Nephron progenitor cell (in vitro differentiated cells): Measurements from ENCODE around the gene GPR160.

Experiments
- DNase-seq: peaks from one replicate; pipeline ENCODE4 v3.0.0; 2021
- H3K27ac Mint-ChIP-seq: 2 replicates; pipeline ENCODE4 v1.8.0; 2021; ENCODE audit warnings: mild to moderate bottlenecking, moderate library complexity, mixed read lengths
- H3K27me3 Mint-ChIP-seq: 2 replicates; pipeline ENCODE4 v1.8.0; 2021; ENCODE audit warnings: mild to moderate bottlenecking, low read depth, mixed read lengths; ENCODE audit not compliant: poor library complexity
- H3K36me3 Mint-ChIP-seq: 2 replicates; pipeline ENCODE4 v1.8.0; 2021; ENCODE audit warnings: low read depth, mixed read lengths
- H3K4me1 Mint-ChIP-seq: 2 replicates; pipeline ENCODE4 v1.8.0; 2021; ENCODE audit warnings: mixed read lengths
- H3K4me3 Mint-ChIP-seq: 2 replicates; pipeline ENCODE4 v1.8.0; 2021; ENCODE audit warnings: mild to moderate bottlenecking, moderate library complexity, mixed read lengths
- H3K9me3 Mint-ChIP-seq: 2 replicates; pipeline ENCODE4 v1.8.0; 2021; ENCODE audit warnings: mild to moderate bottlenecking, moderate library complexity, mixed read lengths
- CTCF ChIP-seq: fragments of 200-600 bp; sonication (generic); IDR thresholded peaks from 2 replicates; pipeline ENCODE4 v1.5.0; 2021; ENCODE audit warnings: antibody characterized with exemption

GPR160 gene

DNA sequence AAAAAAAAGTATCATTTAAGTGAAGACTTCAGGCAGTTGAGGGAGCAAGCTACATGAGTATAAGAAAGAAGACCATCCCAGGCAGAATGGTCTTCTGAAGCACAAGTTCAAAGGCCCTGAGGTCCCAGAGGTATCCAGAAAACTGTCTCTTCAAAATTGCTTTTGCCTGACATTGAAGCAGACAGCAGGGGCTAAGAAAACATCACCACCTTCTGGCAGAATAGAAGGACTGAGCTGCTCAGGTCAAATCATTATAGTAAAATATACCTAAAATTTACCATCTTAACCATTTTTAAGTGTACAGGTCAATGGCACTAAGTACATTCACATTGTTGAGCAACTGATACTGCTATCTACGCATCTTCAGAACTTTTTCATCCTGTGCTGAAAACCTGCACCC, 16.4 kb downstream of the GPR160 start:
- Mint-ChIP-seq H3K4me3 (no peak overlapping the region), H3K27me3 (peaks cover 6% of the 10 kb centered on the region), H3K27ac (no peak overlapping the region), H3K4me1 (no peaks in the 10 kb centered on the region), H3K36me3 (no peaks in the 10 kb centered on the region), H3K9me3 (peaks cover 4% of the 10 kb centered on the region)
- TF ChIP-seq CTCF = no peak
- DNase-seq = no peak

GRCh38 chr3:170055209-170055608, 17.4 kb downstream of the GPR160 start:
- Mint-ChIP-seq H3K27me3 (peaks cover 6% of the 10 kb centered on the region), H3K4me3 (no peak overlapping the region), H3K36me3 (no peaks in the 10 kb centered on the region), H3K27ac (no peak overlapping the region), H3K4me1 (no peaks in the 10 kb centered on the region), H3K9me3 (peaks cover 4% of the 10 kb centered on the region)
- TF ChIP-seq CTCF = no peak
- DNase-seq = no peak

- no peak overlapping the region for H3K4me3 Mint-ChIP-seq
- no peaks in the 10 kb centered on the region for H3K27me3 Mint-ChIP-seq
- no peaks in the 10 kb centered on the region for H3K4me1 Mint-ChIP-seq
- H3K36me3 Mint-ChIP-seq = no peaks in the 10 kb centered on the region
- no peak for DNase-seq
- H3K9me3 Mint-ChIP-seq = peaks cover 4% of the 10 kb centered on the region
- no peak overlapping the region for H3K27ac Mint-ChIP-seq
- TF ChIP-seq CTCF = no peak
These were observed 19.1 kb downstream of the GPR160 start for GRCh38 chr3:170056710-170057454.

GRCh38 chr3:170057550-170057949, 19.8 kb downstream of the GPR160 start:
- DNase-seq = no peak
- Mint-ChIP-seq H3K27ac (no peak overlapping the region), H3K27me3 (no peaks in the 10 kb centered on the region), H3K4me1 (no peaks in the 10 kb centered on the region), H3K36me3 (no peaks in the 10 kb centered on the region), H3K4me3 (no peak overlapping the region), H3K9me3 (peaks cover 8% of the 10 kb centered on the region)
- no peak for TF ChIP-seq CTCF

GRCh38 chr3:170058127-170058526, 20.3 kb downstream of the GPR160 start:
- Mint-ChIP-seq H3K27ac (no peak overlapping the region), H3K36me3 (no peaks in the 10 kb centered on the region), H3K9me3 (peaks cover 5% of the 10 kb centered on the region), H3K4me3 (no peak overlapping the region), H3K4me1 (no peaks in the 10 kb centered on the region), H3K27me3 (no peaks in the 10 kb centered on the region)
- DNase-seq = no peak
- no peak for TF ChIP-seq CTCF

DNA sequence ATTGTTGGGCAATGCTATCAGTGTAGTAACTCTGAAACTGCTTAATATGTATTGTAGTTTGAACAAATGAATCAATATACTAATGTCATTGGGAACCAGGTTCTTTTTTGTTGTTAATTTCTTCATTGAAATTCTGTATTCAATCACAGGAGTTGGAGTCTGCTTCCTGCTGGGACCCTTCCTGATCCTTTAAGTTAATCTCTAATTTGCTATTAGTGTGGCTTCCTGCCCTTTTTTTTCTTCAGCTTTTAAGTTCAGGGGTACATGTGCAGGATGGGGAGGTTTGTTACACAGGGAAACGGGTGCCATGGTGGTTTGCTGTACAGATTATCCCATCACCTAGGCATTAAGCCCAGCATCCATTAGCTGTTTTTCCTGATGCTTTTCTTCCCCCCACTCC, 21.7 kb downstream of the GPR160 start:
- no peak overlapping the region for H3K4me3 Mint-ChIP-seq
- DNase-seq = no peak
- TF ChIP-seq CTCF = no peak
- peaks cover 5% of the 10 kb centered on the region for H3K9me3 Mint-ChIP-seq
- peaks cover 4% of the 10 kb centered on the region for H3K27me3 Mint-ChIP-seq
- no peaks in the 10 kb centered on the region for H3K36me3 Mint-ChIP-seq
- no peaks in the 10 kb centered on the region for H3K4me1 Mint-ChIP-seq
- H3K27ac Mint-ChIP-seq = no peak overlapping the region
